Activated T-cell treated with anti-CD3 and anti-CD28 coated beads for 24 hours (primary cell): ENCODE measurements around the gene ANKRD65.
"Not testable (repeated sequence)": the region's sequence is repeated elsewhere in the genome, so short reads cannot be mapped to it uniquely, and the experiment has no call there.

Experiments
- DNase-seq: peaks from one replicate; pipeline ENCODE4 v3.0.0-alpha.2; 2020; ENCODE audit warnings: low read depth

ANKRD65 gene

DNA sequence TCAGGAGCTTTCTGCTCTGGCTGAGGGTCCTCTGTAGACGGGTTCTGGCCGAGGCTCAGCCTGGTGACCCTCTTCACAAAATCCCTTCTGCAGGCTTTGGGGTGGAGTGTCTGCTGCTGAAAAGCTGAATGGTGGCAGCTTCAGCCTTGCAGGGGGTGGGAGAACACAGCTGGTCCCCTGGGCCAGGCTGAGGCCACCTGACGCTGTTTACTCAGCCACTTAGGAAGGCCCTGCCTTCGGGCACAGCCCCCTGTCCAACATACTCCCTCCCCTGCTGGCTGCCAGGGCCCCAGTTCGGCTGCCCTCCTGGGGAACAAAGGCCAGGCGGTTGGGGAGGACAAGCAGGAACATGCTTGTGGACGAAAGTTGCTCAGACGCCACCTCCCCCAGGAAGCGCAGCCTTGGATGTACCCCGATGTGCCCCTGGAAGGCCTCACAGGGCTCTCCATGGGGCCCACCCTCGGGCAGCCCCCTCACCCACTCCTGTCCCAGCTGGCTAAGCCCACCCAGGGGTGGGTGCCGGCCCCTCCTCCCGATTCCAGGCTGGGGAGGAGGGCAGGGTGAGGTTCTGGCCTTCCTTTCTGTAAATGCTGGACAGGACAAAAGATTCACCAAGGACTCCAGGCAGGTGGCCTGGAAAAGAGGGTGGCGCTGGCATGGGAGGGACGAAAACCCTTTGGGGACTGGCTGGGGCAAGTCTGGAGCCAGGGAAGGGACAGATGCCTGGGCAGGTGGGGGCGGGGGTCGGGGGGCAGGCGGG lies at the start of gene ANKRD65:
Gene ANKRD65 (minus strand): TSS at position 130 of the 760 bp plus-strand sequence. CDS start 271 bp downstream, outside the sequence.
- DNase-seq = no peak

DNA sequence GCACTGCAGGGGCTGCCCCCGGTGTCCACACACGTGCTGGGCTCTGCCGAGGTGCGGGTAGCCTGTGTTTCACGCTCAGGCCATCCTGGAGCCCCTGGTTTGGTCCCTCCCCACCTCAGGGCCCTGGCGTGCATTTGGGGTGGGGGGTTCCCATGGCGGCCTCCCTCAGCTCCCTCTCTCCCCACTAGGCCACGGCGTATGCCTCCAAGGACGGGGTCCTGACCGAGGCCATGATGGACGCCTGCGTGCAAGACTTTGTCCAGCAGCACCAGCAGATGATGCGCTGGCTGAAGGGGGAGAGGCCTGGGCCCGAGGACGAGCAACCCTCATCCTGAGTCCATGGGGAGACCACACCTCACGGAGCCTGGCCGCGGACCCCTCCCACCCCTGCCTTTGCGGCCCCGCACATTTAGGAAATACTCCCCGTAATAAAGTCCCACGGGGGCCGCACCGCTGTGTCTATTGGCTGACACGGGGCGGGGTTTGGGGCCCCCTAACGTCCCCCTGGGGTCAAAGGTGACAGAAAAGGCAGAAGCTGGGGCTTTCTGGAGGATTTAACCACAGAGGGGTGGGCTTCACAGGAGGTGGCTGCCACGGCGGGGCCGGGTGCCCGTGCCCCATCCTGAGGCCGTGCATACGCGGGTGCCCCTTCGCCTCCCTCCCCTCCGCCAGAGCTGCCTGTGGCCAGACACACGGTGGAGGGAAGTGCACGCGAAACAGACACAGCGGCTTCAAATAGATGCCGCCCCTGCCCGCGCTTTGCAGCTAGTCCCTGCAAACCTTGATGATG lies 47.3 kb upstream of the ANKRD65 start:
- not testable (repeated sequence) for DNase-seq

DNA sequence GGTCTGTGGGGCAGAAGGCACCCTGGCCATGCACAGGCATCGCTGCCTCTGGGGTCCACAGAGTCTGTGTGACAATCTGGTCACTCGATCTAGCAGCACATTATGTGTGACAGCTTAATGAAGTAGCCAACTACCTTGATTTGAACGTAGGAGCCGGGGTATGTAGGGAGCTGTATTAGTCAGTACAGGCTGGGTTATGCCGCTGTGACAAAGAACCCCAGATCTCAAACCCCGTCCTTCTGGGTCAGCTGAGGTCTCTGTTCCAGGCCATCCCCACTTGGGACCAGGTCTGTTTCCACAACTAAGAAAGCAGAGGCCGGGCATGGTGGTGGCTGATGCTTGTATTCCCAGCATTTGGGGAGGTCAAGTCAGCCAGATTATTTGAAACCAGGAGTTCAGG lies 42.2 kb upstream of the ANKRD65 start:
- DNase-seq = no peak

DNA sequence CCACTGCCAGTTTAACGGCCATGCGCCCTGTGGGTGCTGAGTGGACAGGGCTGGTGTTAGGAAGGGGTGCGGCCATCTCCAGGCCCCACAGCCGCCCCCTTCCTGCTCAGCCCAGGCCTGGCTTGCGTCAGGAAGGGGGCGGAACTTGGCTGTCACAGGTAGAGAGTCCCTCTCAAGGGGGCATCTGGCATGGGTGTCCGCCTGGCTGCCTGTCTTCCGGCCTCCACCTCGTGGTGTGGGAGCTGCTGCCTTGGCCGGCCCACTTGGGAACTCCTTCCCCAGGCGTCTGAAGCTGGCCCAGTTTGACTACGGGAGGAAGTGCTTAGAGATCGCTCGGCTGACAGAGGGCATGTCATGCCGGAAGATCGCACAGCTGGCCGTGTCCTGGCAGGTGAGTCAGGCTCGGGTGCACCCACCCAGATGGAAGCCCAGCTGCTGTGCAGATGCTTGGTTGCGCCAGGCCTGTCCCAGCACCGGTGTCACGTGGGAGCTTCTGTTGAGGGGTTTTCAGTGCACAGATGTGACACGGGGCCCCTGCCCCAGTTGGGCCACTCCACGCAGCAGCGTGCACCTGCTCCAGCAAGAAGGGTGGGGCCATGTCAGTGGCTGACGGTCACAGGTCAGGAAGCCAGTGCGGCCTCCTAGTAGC lies 41.4 kb upstream of the ANKRD65 start:
- DNase-seq = no peak

DNA sequence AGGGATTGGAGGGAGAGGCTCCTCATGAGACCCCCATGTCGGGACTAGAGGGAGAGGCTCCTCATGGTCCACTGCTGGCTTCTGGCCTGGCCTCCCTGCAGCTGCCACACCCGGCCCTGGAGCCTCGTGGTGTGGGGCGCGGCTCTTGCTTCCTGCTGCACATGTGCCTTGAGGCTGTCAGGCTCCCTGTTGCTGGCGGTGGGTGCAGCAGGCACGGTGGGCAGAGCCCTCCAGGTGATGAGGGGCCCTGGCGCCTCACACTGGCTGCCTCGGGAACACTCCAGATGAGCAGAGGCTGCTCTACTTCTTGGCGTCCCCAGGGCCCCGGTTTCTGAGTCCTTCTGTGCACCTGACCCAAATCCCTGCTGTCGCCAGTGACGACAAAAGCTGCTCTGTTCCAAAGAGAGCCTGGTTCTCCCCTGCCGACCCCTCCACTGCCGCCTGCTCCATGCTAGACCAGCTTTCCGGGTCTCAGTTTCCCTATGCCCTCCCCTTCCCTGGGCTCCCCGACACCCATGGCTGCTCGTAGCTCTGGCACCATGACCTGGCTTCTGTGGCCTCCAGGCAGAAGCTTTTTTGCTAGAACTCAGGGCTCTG lies 40.7 kb upstream of the ANKRD65 start:
- DNase-seq = no peak

DNA sequence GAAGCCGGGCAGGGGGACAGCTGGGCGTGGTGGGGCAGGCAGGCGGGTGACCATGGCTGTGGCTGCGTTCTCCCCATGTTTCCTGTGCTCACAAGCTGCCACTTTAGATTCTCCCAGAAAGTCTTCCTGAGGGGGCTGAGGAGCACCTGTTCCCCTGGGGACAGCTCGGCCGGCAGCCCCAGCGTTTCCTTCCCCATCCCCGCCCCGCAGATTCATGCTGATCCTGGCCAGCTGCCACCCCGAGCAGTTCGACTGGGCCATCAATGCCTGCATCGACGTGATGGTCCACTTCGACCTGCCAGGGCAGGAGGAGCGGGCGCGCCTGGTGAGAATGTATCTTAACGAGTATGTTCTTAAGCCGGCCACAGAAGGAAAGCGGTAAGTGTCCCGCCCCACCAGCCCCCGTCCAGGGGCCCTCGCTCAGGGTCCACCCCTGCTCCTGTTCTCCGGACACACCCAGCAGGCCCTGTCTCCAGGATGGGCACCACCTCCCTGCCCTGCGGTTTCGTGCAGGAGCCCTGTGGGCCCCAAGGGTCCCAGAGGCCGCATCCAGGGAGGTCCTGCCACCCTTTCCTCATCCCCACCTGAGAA lies 39.6 kb upstream of the ANKRD65 start:
- DNase-seq = no peak

DNA sequence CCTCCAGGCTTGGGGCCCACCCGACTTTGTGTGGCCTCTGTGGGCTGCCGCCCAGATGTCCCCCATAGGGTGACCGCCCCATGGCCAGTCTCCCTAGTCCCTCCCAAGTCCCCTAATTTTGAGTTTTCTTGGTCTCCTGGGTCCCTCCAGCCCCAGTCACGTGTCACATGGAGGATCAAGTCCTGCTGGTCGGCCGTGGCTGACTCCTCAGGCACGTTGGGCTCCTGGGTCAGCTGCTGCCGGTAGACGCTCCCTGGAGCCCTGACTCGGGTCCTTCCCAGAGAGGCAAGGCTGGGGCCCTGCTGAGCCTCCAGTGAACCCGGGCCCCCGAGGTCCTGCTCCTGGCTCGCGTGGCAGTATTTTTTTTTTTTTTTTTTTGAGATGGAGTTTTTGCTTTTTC lies 38.6 kb upstream of the ANKRD65 start:
- DNase-seq = not testable (repeated sequence)

DNA sequence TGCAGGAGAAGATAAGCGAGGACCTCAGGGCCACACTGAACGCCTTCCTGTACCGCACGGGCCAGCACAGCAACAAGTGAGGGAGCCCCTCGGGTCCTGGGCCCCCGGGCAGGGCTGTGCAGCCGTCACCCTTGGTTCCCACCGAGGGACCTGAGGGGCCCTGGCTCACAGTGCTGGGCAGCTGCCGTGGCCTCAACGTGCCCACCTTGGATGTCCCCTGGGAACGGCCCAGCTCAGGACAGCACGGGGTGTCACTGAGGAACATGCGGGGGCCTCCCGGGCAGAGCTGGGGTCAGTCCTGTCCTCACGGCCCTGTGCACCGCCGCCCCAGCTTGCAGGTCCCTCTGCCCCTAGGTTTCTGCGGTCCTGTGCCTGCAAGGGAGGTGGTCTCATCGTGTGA lies 38.1 kb upstream of the ANKRD65 start:
- not testable (repeated sequence) for DNase-seq

DNA sequence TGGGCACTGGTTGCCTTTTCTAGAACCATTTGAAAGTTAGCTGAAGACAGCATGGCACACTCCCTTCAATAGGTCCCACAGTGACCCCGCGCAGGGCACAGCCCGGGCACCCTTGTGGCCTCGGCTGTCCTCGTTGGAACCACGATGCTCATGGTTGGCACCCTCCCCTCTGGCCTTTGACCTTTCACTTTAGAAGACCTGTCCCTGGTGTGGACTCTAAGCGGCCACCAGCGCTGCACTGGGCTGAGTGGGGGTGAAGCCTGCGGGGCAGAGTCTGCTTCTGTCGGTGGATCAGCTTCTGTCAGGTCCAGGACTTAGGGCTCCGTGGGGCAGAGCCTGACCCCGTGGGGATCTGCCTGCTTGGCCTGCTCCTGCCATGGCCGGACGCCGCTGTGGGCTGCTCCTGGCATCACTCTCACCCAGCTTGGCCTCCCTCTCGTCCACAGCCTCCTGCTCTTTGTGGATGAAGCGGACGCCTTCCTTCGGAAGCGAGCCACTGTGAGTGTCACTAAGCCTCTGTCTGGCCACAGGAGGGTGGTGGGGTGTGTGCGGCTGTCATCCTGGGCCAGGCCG lies 35.7 kb upstream of the ANKRD65 start:
- DNase-seq = not testable (repeated sequence)

DNA sequence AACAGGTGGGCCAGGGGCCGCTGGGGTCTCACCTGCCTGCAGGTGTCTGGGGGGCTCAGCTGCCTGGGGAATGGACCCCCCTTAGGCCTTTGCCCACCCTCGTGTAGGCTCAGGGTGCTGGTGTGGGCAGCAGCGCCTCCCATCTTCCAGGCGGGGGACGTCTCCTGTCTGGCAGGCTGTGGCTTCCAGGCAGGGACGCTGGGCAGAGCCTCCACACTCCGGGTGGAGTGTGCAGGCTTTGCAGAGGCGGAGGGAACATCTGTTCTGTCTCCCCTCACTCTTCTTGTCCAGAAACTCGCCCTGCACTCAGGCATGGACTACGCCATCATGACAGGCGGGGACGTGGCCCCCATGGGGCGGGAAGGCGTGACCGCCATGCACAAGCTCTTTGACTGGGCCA lies 34.9 kb upstream of the ANKRD65 start:
- not testable (repeated sequence) for DNase-seq

DNA sequence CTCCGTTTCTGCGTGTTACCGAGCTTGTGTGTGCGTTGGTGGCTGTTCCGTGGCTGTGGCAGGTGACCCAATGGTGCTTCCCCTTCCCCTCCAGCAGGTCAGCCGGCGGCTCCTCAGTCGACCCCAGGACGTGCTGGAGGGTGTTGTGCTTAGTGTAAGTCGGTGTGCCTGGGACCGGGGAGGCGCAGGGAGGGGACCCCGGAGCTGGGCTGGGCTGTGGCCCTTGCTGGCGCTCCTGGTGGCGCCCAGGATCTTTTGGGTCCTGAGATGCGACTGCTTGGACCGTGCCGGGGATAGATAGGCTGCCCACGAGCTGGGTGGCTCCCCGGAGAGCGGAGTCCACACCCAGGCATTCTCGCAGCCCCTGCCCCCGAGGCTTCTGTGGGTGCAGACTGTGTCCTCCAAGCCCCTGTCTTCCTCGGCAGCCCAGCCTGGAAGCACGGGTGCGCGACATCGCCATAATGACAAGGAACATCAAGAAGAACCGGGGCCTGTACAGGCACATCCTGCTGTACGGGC lies 34.3 kb upstream of the ANKRD65 start:
- DNase-seq = no peak

DNA sequence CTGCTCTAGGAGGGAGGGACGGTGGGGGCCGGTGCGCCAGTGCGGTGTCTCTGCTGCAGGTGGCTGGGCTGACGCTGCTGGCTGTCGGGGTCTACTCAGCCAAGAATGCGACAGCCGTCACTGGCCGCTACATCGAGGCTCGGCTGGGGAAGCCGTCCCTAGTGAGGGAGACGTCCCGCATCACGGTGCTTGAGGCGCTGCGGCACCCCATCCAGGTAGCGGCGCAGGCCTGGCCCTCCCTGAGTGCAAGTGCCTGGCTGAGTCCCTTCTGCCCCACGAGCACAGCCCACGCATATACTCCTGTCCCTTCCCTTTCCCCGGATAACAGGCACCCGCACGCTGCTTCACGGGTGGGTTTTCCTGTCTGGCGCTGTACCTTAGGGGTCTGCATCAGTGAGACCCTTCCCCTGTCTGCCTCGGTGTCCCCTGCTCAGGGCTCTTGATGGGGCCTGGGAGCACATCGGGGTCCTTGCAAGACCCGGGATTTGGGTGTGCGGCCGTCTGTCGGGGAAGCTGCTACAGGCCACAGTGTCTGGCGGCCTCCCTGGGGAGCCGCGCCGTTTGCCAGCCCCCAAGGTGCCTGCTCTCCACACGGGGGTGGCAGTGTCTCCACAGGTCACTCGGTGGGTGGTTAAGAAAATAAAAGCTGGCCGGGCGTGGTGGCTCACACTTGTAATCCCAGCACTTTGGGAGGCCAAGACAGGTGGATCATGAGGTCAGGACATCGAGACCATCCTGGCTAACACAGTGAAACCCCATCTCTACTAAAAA lies 33.4 kb upstream of the ANKRD65 start:
- DNase-seq = not testable (repeated sequence)

DNA sequence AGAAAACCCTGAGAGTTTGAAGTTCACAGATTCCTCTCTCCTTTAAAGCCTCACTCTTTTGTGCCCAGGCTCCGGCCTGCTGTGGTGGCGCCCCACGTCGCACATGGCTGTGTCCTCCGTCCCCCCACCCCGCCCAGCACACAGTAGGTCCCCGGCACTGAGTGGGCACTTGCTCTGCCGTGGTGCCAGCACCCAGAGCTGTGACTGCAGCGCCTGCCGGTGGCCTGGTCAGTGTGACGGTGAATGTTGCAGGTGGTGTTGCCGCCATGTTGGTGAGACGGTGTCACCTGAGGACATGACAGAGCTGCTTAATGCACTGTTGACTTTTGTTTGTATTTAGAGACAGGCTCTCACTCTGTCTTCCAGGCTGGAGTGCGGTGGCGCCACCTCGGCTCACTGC lies 31.8 kb upstream of the ANKRD65 start:
- DNase-seq = no peak

DNA sequence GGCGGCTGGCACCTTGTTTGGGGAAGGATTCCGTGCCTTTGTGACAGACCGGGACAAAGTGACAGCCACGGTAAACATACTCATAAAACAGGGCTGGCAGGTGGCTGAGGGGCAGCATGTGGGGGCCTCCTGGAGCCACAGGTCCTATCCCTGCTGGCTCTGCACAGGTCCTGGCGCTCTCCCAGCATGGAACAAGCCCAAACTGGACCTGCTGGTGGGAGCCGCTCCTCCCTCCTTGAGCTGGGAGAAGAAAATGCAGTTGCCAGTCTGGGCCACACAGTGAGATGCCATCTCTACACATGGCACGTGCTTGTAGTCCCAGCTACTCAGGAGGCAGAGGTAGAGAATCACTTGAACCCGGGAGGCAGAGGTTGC lies 31.3 kb upstream of the ANKRD65 start:
- DNase-seq = not testable (repeated sequence)

DNA sequence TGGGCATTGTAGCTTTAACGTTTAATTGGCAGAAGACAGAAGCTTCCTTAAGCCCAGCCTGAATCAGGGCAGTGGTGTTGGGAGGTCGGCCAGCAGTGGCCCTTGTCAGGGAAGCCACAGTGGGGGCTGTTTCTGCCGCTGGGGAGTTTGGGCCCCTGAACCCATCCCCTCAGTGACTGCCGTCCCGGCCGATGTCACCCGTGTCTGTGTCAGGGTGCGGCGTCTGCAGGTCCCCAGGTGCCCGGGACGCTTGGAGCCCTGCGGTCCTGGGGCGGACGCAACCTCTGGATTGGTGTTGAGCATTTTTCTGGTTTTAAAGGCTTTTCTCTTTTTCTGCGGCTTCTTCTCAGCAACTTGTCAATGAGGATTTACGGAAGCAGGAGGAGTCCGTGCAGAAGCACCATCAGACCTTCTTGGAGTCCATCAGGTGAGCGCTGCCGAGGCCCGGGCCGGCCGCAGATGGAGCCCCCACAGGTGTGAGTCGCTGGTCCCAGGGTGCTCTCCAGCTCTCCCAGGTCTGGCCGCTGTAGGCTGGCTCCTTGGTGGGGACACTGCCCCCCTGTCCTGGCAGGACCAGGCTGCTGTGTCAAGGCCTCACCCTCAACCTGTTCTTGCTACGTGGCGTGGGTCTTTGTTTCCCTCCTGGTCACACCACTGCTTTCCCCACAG lies 30.8 kb upstream of the ANKRD65 start:
- no peak for DNase-seq

DNA sequence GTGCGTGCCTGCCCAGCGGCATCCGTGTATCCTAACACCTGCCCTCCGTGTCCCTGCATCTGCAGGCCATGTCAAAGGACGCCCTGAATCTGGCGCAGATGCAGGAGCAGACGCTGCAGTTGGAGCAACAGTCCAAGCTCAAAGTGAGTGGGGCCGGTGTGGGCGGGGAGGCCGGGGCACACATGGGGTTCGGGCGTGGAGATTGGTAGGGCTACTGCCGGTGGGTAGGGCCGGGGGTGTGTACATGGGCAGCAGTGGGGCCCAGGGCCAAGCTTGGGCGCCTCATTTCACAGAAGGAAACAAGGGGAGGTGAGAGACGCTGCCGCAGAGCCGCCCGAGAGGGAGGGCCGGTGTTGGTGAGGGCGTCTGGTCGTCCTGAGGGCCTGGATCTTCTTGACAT lies 29.5 kb upstream of the ANKRD65 start:
- not testable (repeated sequence) for DNase-seq

DNA sequence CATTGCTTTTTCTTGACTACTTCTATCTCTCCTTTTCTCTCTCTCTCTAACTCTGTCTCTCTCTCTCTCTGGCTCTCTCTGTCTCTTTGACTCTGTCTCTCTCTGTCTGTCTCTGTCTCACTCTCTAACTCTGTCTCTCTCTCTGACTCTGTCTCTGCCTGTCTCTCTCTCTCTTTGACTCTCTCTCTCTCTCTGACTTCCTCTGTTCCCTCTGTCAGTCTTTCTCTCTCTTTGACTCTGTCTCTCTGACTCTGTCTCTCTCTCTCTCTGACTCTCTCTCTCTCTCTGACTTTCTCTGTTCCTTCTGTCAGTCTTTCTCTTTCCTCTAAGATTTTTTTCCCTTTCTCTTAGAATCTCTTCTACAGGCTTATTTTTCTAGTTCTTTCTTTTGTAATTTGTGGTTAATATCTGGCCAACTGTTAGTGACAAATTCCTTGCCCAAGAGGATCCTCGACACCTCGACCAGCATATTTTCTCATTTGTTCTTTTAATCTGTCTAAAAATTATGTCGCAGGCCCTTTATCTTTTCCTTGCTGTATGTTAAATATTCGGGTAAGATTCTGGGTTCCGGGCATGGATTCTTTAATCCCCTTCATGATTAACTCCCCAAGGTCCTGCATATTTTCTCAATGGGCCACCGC lies 28.1 kb upstream of the ANKRD65 start, which contains the start of gene ATAD3C:
Gene ATAD3C (plus strand): TSS at position 591 of the 641 bp plus-strand sequence. CDS start 995 bp downstream, outside the sequence.
- DNase-seq = no peak

DNA sequence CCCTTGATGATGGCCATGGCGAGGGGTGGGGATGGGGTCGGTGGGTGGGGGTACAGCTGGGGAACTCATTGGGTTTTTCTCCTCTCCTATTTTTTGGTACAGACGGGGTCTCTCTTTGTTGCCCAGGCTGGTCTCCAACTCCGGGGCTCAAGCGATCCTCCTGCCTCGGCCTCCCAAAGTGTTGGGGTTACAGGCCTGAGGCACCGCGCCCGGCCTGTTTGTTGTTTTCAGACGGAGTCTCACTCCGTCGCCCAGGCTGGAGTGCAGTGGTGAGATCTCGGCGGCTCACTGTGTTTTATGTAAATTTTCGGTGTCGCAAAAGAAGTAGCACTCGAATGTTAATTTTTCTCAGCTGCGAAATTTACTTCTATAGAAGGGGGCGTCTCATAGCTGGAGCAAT lies 25.6 kb upstream of the ANKRD65 start:
- DNase-seq = not testable (repeated sequence)

DNA sequence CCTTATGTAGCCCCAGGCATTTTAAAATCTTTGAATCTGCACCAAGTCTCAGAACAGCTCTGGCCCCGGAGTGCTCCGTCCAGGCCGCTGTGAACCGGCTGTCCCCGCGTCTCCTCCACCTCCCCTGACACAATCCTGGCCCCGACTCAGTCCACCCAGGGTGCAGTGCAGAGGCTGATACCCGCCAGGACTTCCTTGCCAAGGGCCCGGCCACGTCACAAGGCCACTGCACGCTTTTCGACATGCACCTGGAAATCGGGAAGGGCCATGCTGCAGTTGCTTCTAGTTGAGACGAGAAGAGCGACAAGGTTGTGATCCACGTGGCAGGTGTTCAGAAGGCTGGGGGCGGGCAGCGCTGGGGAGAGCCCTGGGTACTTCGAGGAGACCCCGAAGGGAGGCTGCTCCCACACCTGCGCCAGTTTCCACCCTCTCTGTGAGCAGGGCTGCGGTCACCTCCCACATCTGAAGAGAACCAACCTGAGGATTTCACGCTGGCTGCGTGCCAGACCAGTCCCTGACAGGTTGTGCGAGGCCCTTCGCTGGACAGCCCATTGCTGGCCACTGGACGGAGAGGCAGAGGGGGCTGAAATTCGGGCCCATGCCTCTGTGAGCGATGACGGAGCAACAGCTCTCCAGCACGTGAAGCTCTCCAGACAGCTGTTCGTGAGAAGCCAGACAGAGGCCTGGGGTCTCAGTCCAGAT lies 21.1 kb upstream of the ANKRD65 start:
- DNase-seq = no peak
